HG02938 (cell line): Measurements from ENCODE around the gene MDP1.
"Not testable (repeated sequence)": the region's sequence is repeated elsewhere in the genome, so short reads cannot be mapped to it uniquely, and the experiment has no call there.

Experiments used
- ATAC-seq: cut with Tn5 transposase; IDR thresholded peaks from one replicate; pipeline ENCODE4 v1.9.1; 2021; ENCODE audit warnings: mild to moderate bottlenecking, moderate library complexity; ENCODE audit not compliant: unreplicated experiment

MDP1 gene

DNA sequence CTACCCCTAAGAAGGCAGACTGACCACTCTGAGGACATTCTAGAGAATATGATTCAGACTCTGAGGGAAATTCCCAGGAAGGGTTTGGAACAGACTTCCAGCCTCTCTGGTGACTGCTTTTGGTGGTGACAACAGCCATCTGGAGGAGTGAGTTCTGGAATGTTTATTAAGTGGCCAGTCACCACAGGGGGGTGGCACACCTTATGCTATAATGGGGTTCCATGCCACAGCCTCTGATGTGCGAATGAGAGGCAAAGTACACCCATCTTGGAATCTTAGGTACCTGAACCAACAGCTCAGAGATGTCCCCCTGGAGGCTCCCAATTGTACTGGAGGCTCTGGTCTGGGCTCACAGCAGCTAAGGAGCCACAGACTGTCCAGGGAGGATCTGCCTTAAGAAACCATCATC, 36.0 kb upstream of the MDP1 start:
- no peak for ATAC-seq

DNA sequence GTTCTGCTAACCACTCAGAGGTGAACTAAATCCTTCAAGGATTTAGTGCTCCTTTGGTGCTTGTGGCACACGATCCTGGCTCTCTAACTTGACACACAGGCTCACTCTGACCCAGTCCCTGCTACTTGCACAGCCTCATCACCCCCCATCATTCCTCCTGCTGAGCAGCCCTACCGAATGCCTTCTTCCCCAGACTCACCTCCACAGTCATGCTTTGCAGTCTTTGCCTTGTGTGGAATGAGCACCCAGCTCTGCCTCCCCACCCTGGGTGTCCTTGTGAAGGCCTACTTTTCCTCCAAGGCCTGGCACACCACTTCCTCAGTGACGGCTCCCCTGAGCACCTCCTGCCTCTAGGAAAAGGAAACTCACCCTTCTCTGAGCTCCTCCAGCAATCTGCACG, 34.5 kb upstream of the MDP1 start:
- no peak for ATAC-seq

DNA sequence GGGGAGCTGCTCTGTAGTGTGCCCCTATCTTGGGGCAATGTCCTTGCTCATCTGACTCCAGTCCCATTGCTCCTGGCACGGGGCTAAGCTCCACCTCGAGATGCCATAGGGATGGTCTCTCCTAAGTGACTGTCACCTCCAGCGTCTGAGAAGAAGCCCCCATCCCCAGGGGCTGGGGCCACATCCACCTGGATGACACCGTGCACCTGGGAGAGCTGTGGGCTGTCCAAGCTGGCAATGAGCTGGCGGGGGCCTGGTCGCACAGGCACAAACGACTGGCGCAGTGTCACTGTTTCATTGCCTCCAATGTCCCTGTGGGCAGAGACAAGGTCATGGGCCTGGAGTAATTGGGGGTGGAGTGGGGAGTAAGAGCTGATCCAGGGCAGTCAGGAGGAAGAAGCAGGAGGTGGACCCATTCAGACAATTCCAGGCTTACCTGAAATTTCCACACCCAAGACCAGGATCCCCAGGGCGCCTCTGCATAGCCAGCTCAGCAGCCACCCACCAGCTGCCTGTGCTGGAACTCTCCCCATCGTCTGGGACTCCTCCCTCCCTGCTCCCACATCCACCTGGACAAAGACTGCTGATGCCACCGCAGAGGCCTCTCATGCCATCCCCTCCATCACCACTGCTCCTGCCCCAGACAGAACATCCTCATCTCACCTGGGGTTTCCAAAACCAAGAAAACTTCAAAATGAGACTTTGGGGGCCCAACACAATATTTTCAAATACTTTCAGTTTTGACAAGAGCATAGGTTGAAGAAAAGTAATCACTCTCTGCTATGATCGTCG, 33.6 kb upstream of the MDP1 start:
- ATAC-seq = no peak

DNA sequence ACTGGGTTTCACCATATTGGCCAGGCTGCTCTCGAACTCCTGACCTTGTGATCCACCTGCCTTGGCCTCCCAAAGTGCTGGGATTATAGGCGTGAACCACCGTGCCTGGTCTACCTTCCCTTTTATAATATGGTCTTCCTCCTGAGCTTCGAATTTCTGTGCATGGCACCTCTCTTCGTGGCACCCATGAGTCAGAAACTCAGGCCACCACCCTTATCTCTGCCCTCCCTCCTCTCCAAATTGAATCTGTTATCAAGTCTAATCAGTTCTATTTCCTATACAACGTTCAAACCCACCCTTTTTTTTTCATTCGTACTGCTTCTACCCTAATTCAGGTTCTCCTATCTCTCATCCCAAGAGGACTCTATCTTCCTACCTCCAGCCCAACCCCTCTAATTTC, 31.6 kb upstream of the MDP1 start:
- no peak for ATAC-seq

DNA sequence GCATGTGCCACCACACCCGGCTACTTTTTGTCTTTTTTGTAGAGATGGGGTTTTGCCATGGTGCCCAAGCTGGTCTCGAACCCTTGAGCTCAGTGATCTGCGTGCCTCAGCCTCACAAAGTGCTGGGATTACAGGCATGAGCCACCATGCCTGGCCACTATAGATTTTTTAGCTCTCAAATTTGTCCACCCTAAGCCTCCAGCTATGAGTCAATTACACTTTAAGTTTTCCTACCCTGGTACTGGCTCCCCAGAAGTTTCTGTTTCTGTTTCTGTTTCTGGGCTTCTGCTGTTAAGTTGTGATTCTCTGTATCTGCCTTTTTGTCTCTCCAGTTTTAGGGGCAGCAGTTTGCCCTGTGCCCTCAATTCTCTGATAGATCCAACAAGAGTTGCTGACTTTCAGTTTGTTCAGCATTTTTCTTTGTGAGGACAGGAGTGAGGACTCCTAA, 30.9 kb upstream of the MDP1 start:
- ATAC-seq = no peak

DNA sequence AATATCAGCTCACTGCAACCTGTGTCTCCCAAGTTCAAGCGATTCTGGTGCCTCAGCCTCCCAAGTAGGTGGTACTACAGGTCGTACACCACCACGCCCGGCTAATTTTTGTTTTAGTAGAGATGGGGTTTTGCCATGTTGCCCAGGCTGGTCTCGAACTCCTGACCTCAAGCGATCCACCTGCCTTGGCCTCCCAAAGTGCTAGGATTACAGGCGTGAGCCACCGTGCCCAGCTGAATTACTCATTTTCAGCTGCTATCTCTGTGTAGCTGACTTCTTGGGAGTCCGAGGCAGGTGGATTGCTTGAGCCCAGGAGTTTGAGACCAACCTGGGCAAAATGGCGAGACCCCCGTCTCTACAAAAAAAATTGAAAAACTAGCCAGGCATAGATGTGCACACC, 29.5 kb upstream of the MDP1 start:
- ATAC-seq = not testable (repeated sequence)

DNA sequence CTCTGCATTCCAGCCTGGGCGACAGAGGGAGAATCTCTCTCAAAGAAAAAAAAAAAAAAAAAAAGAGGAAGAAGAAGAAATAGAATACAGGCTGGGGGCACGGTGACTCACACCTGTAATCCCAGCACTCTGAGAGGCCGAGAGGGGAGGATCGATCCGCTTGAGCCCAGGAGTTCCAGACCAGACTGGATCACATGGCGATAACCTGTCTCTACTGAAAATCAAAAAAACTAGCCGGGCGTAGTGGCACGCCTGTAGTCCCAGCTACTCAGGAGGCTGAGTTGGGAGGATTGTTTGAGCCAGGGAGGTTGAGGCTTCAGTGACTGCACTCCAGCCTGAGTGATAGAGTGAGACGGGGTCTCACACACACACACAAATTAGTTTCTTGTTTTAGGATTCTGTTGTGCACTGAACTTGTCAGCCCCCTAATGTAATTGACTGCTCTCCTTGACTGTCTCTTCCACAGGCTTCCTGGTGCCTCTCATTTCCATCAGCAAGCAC, 27.5 kb upstream of the MDP1 start:
- ATAC-seq = no peak

DNA sequence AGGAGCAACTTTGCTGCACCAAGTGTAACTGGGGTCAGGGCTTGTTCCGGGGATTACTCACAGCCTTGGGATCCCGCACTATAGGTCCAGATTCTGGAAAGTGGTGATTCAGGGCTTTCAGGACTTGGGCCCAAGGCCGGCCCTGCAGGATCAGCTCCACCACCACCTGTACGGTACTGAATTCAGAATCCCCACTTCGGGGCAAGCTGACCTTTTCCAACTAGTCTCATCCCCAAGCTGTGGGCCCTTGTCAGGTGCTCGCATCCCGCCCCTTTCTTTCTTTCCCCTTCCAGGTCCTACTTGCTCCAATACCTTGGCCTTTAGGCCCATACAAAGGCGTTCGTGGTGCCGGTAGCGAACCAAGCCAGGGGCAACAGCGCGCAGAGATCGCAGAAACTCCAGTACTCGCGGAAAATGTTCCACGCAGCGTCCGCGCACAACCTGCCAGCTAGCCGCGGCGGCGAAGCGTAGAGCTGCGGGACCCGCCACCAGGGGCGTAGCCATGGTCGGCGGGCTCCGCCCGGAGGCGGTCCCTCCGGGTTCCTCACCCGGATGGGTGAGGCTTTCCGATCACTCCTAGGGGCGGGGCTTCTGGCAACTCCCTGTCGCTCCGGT, 26.1 kb upstream of the MDP1 start:
- ATAC-seq = peak; percentile 73

DNA sequence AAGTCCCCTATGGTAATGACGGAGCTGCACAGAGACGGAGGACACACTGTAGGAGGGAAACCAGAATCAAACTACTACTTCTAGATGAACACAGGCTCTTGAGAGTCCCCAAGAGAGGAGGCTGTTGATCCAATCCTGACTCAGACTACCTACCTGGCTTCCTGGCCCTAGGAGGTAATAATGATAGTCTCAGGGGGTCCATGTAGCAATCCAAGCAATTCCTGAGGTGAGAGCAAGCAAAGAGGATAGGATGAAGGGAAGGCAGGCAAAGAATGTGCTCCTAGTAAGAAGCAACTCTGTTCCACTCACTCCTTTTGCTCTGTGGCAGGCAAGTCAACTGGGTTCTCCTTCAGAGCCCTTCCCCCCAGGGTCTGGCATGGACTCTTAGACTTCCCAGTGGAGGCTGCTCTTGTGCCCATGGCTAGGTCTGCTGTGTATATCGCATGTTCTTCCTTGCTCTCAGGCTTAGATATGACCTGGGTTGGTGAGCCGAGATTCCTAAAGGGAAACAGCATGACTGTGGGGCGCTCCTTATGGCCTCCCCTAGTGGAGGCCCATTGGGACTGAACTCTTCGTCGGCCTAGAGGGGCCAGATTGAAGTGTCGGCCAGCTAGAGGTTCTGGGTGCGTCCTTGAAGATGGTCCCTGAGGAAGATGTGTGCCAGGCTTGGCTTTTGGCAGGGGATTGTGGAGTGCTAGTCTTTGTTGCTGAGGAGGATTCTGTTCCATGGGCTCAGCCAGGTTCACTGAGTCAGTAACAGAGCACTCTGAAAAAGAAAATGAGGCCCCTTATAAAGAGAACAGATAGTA, 24.4 kb upstream of the MDP1 start:
- ATAC-seq = no peak

DNA sequence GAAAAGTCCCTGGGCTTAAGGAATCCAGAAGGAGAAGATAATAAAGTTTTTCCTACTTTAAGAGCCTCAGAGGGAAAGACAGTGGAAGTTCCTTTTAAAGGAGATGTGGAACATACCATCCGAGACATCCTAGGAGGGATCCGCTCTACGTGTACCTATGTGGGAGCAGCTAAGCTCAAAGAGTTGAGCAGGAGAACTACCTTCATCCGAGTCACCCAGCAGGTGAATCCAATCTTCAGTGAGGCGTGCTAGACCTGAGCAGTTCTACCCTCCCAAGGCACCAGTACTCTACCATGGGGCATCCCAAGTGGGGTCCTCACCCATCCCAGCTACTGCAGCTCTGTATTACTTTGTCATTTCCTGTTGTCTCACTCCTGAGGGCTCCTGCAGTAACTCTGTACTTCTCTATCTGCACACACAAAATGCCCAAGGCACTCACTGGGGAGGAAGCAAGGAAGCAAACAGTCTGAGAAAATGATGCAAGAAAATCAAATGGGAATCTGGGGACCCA, 22.7 kb upstream of the MDP1 start:
- ATAC-seq = no peak

DNA sequence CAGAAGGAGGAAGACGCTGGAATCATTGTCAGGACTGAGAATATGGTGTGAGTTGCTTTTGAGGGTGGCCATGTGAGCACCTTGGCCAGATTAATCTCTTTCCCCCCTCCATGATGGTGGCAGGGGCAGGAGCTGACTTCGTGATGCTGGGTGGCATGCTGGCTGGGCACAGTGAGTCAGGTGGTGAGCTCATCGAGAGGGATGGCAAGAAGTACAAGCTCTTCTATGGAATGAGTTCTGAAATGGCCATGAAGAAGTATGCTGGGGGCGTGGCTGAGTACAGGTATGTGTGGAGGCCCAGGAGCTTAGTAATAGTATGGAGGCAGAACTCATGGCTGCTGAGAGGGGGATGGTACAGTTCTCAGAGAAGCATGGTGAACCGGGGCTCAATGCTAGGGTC, 22.3 kb upstream of the MDP1 start:
- ATAC-seq = no peak

DNA sequence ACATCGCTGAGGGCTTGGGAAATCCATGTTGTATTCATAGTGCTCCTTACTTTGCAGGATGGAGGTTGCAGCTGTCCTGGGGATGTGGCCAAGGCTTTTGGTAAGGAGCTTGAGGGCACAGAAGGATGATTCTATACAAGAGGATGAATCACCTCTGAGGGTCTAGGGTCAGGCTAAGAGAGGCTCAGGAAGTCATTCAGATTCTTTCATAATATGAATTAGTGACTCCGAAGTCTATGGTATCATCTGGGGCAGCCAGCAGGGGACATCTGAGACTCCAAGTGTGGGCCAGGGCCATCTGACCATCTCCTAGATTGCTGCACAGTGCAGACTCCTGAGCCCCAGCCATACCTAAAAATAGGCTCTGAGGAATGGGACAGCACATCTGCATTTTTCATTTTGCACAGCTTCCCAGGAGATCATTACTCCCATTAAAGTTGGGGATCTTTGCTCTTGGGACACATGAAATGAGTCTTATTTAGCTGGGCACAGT, 21.6 kb upstream of the MDP1 start:
- no peak for ATAC-seq

DNA sequence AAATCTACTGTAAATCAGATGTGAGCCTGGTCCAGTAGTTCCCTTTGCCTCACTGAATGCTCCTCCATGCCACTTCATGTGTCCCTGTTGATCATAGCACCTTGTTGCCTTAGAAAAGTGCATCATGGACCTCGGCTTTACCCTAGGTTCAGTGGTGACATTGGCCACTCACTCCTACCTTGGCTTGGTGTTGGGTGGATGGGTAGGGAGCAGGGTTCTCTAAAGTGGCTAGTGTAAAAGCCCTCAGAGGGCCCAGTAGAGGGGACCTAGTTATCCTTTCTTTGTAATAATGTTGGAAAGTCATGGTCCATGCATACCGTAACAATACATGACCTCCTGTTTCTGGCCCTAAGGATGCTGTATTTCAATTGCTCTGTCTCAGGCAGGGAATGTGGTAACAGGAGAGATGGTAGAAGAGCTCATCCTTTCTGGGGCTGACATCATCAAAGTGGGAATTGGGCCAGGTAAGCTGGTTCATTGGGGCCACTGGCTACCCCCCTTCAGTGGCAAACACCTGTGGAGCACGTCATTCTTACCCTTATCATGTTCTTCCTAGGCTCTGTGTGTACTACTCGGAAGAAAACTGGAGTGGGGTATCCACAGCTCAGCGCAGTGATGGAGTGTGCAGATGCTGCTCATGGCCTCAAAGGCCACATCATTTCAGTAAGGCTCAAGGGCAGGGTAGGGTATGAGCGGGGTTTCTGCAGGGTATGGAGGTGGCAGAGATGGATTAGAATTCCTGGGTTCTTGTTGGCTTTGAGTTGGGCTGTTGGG, 21.0 kb upstream of the MDP1 start:
- ATAC-seq = no peak

DNA sequence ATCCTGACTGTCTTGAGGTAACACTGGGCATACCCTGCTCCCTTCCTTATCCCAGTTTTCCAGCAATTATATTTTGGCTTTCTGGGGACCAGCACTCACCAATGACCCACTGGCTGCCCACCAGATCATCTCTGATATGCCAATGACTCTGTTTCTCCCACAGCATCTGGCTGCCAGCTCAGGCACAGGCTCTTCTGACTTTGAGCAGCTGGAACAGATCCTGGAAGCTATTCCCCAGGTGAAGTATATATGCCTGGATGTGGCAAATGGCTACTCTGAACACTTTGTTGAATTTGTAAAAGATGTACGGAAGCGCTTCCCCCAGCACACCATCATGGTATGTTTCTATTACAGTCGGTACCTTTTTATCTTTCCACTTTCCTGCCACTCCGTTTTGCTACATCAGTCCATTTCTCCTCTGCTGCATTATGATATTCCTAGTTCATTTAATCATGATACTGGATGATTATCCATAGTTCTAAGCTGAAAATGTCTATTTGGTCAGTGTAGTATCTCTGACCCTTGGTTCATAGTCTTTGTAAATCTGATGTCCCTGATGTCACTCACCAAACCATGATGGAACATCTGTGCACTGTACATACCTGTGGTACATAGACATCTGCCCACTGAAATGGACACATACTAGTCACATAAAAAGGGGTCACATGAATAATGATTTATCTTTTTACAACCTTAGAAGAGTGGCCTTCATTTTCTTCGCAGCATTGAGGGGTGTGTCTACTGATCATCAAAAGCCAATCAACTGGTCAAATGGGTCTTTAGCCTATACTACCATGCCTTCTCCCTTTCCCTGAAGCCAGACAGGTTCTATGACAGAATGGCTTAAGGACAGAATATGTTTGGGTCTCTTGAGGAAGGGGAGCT, 20.2 kb upstream of the MDP1 start:
- no peak for ATAC-seq

DNA sequence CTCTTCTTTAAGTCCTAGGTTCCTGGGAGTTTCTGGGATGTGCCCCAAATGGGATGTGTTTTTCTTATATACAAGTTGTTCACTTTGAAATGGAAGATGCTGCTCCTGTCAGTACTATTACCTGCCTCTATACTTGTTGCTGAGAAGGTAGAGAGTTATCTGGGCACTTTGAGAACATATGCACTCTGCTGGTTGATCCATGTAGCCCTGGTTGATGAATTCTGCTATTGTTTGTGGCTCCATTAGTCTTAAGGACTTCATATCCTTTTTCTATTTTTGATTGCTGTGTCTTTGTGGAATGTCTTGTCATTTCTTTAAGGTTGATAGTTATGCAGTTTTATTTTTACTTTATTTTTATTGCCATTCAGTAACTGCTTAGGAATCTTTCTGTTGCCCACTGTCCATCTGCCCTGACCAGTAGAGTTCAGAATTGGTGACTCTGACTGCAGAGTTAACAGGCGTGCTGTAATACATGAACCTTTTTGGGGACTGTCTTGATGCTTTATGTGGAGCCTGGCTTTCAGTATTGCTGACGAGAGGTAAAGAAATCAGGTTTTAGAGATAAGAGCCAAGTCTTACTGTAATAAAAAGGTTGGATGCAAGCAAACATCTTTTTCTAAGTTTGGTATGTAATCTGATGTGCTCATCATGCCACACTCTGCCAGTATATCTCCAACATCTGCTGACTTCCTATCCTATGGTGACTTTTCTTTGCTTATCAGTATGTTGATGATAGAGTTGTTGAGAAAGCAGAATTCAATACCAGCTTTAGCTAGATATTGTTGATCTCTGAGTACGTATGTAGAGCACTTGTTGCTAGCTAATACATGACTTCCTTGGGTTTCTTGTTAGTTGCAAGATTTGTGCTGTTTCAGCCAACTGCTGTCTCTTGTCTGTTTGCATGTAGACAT, 18.5 kb upstream of the MDP1 start:
- no peak for ATAC-seq

DNA sequence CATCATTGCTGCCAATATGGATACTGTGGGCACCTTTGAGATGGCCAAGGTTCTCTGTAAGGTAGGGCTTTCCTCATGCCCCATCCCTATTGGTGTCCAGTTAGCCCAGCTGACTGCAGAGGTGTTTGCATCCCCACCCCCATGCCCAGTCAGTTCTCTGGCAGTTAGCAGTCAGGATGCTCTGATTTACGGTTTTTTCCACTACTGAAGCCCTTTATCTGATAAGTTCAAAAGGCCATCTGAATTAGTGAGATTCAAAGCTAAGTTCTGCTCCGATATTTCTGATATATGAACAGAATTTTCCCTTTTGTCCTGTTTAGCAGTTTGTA, 17.6 kb upstream of the MDP1 start:
- no peak for ATAC-seq

DNA sequence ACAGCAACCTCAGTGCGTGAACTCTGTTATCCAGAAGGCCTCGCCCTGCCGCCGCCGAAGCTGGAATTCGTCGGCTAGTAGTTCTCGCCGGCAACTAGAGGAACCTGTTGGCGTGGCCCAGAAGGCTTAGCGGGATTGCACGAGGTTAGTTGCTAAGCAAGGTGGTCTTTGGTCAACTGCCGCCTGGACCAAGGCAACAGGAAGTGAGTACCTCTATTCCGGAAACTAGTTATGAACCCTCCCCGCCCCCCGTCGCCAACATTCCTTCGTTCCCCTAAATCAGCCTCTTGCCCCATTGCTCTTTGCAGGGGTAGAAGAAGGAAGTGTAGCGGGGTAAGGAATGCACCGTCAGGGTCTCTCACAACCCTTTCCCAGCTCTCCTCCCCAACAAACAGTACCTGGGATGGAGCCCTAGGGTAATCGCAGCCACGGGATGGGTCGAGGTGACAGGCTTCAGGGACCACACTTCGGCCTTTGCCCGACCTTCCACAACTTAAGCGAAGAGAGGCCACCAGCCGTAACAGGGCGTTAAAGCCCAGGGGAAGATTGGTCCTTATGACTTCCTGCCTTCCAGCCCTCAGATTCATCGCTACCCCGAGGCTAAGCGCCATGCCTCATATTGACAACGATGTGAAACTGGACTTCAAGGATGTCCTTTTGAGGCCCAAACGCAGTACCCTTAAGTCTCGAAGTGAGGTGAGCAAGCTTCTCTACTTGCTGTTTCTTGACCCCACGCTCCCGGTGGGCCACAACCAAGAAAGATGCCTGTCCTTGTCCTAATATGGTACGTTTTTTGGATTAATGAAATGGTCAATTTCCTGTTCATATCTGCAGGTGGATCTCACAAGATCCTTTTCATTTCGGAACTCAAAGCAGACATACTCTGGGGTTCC, 17.0 kb upstream of the MDP1 start, which contains the start of gene GMPR2:
Gene GMPR2, plus strand, starts transcription at position 285 of the 893 bp plus-strand sequence. Its CDS starts 325 bp downstream, at position 610.
- ATAC-seq = peak; percentile 53
